H1 (cell line): Measurements from ENCODE around the gene TPD52L3. TPM values are rescaled to one million over a fixed set of nuclear protein-coding genes. Genes with fewer than 3 reads are reported as not detected.

Source experiments
- CTCF ChIA-PET: fragments of 300-600 bp; sonication (Branson Sonifier 250); formaldehyde crosslinking; loops from one replicate; lab custom pipeline; 2021; ENCODE audit not compliant: partially characterized antibody; lab: Charles Lee
- POLR2A ChIA-PET: fragments of 300-600 bp; sonication (Branson Sonifier 250); formaldehyde crosslinking; loops from one replicate; lab custom pipeline; 2021; ENCODE audit warnings: inconsistent platforms; ENCODE audit not compliant: partially characterized antibody; lab: Charles Lee
- DNase-seq, 2 experiments: peaks; one replicate each; pipeline versions ENCODE4 v3.0.0 to v3.0.0-alpha.2; 2010 to 2022; ENCODE audit warnings: low spot score in 2 of 2, low read depth in 1 of 2, mixed read lengths in 1 of 2
- FAIRE-seq: peaks from 2 replicates; lab custom pipeline; 2011; peaks lifted over from hg19 to GRCh38; lab: Jason Lieb, UNC
- H2AFZ ChIP-seq: 2 replicates; pipeline ENCODE4 v1.8.1; 2012; ENCODE audit warnings: low read length, inconsistent platforms
- H2AK5ac ChIP-seq: 2 replicates; pipeline ENCODE4 v1.6.1; 2013; ENCODE audit warnings: low read depth, low read length
- H2BK120ac ChIP-seq: replicated peaks from 2 replicates; pipeline ENCODE3; 2013; ENCODE audit warnings: low read depth, low read length, inconsistent platforms
- H2BK12ac ChIP-seq: 2 replicates; pipeline ENCODE4 v1.6.1; 2013; ENCODE audit warnings: low read depth, low read length
- H2BK15ac ChIP-seq: 2 replicates; pipeline ENCODE4 v1.6.1; 2013; ENCODE audit warnings: low read length
- H2BK20ac ChIP-seq: 2 replicates; pipeline ENCODE4 v1.6.1; 2013; ENCODE audit warnings: low read length
- H2BK5ac ChIP-seq: 2 replicates; pipeline ENCODE4 v1.6.1; 2013; ENCODE audit warnings: low read depth, low read length
- H3K14ac ChIP-seq: 2 replicates; pipeline ENCODE4 v1.6.1; 2013; ENCODE audit warnings: inconsistent platforms; ENCODE audit not compliant: insufficient read length
- H3K18ac ChIP-seq: 2 replicates; pipeline ENCODE4 v1.6.1; 2013; ENCODE audit warnings: low read length; ENCODE audit errors: extremely low read depth
- H3K23ac ChIP-seq: 2 replicates; pipeline ENCODE4 v1.6.1; 2013; ENCODE audit warnings: inconsistent platforms; ENCODE audit not compliant: insufficient read length
- H3K23me2 ChIP-seq: 2 replicates; pipeline ENCODE4 v1.6.1; 2013; ENCODE audit warnings: low read depth, low read length
- H3K27ac ChIP-seq: 2 replicates; pipeline ENCODE4 v1.6.1; 2011; ENCODE audit warnings: low read depth, low read length, inconsistent platforms
- H3K27me3 ChIP-seq, 4 experiments: replicated peaks in 1 of 4; 1 replicate in 1 of 4; 2 replicates in 3 of 4; pipeline versions ENCODE4 v1.6.1 to v1.8.1; 2011 to 2013; ENCODE audit warnings: low read length in 3 of 4, mild to moderate bottlenecking in 3 of 4, inconsistent platforms in 2 of 4, mixed read lengths in 2 of 4, moderate library complexity in 1 of 4; ENCODE audit not compliant: control insufficient read depth in 3 of 4, insufficient read depth in 3 of 4; ENCODE audit errors: extremely low read depth in 1 of 4
- H3K36me3 ChIP-seq, 4 experiments: 2 replicates each; pipeline versions ENCODE4 v1.6.1 to v1.8.1; 2011 to 2013; ENCODE audit warnings: mild to moderate bottlenecking in 4 of 4, low read length in 3 of 4, moderate library complexity in 2 of 4, control low read depth in 1 of 4, inconsistent platforms in 1 of 4; ENCODE audit not compliant: insufficient read depth in 4 of 4, control insufficient read depth in 2 of 4
- H3K4ac ChIP-seq: replicated peaks from 2 replicates; pipeline ENCODE3; 2013; ENCODE audit warnings: low read length, low read depth, mixed read lengths, inconsistent platforms; ENCODE audit not compliant: insufficient read length
- H3K4me1 ChIP-seq, 4 experiments: replicated peaks in 1 of 4; 1 replicate in 1 of 4; 2 replicates in 3 of 4; pipeline versions ENCODE4 v1.6.1 to v1.8.1; 2011 to 2013; ENCODE audit warnings: low read length in 3 of 4, inconsistent platforms in 2 of 4, mixed read lengths in 1 of 4; ENCODE audit not compliant: insufficient read depth in 4 of 4, control insufficient read depth in 3 of 4
- H3K4me2 ChIP-seq, 2 experiments: 2 replicates each; pipeline versions ENCODE4 v1.6.1 to v1.8.1; 2011 to 2013; ENCODE audit warnings: low read depth in 2 of 2, low read length in 2 of 2, control low read depth in 1 of 2, inconsistent platforms in 1 of 2, mild to moderate bottlenecking in 1 of 2; ENCODE audit not compliant: insufficient read depth in 1 of 2
- H3K4me3 ChIP-seq, 4 experiments: fragments of 200-600, 300-600 bp in 1 of 4; sonication (generic), shearing (Covaris generic), sonication (Bioruptor Twin) in 1 of 4; 2 replicates each; pipeline versions ENCODE4 v1.5.1 to v1.8.1; 2011 to 2016; ENCODE audit warnings: low read length in 4 of 4, low read depth in 3 of 4, control low read depth in 2 of 4, inconsistent platforms in 2 of 4, mild to moderate bottlenecking in 2 of 4, mixed read lengths in 1 of 4, moderate library complexity in 1 of 4; ENCODE audit not compliant: insufficient read depth in 2 of 4; ENCODE audit errors: extremely low read depth in 1 of 4
- H3K56ac ChIP-seq: replicated peaks from 2 replicates; pipeline ENCODE3; 2013; ENCODE audit warnings: low read depth, mild to moderate bottlenecking, mixed read lengths, low read length, inconsistent platforms; ENCODE audit not compliant: insufficient read length
- H3K79me1 ChIP-seq: 2 replicates; pipeline ENCODE4 v1.6.1; 2013; ENCODE audit warnings: low read depth, low read length, control low read depth
- H3K79me2 ChIP-seq, 2 experiments: 2 replicates each; pipeline versions ENCODE4 v1.6.1 to v1.8.1; 2012 to 2013; ENCODE audit warnings: low read length in 2 of 2, mild to moderate bottlenecking in 2 of 2, inconsistent platforms in 1 of 2; ENCODE audit not compliant: insufficient read depth in 2 of 2, control insufficient read depth in 1 of 2
- H3K9ac ChIP-seq, 4 experiments: replicated peaks in 1 of 4; 1 replicate in 1 of 4; 2 replicates in 3 of 4; pipeline versions ENCODE4 v1.6.1 to v1.8.1; 2011 to 2013; ENCODE audit warnings: low read depth in 3 of 4, low read length in 3 of 4, control low read depth in 2 of 4, mild to moderate bottlenecking in 2 of 4, moderate library complexity in 2 of 4, inconsistent platforms in 1 of 4; ENCODE audit errors: extremely low read depth in 1 of 4
- H3K9me3 ChIP-seq, 2 experiments: 2 replicates each; pipeline versions ENCODE4 v1.6.1 to v1.8.1; 2012 to 2013; ENCODE audit warnings: mild to moderate bottlenecking in 2 of 2, moderate library complexity in 2 of 2, control low read depth in 1 of 2, inconsistent platforms in 1 of 2, low read depth in 1 of 2, low read length in 1 of 2, mixed read lengths in 1 of 2; ENCODE audit not compliant: insufficient read depth in 2 of 2
- H4K20me1 ChIP-seq, 2 experiments: replicated peaks in 1 of 2; 2 replicates each; pipeline versions ENCODE3 to v1.8.1; 2011 to 2013; ENCODE audit warnings: inconsistent platforms in 2 of 2, low read length in 2 of 2, mild to moderate bottlenecking in 1 of 2; ENCODE audit not compliant: insufficient read depth in 2 of 2, control insufficient read depth in 1 of 2
- H4K5ac ChIP-seq: 2 replicates; pipeline ENCODE4 v1.6.1; 2013; ENCODE audit warnings: low read length, low read depth, mixed read lengths, inconsistent platforms; ENCODE audit not compliant: insufficient read length
- H4K8ac ChIP-seq: 2 replicates; pipeline ENCODE4 v1.8.0; 2013; ENCODE audit warnings: mild to moderate bottlenecking, moderate library complexity, low read length, inconsistent platforms; ENCODE audit not compliant: insufficient read depth; ENCODE audit errors: extremely low read depth
- H4K91ac ChIP-seq: replicated peaks from 2 replicates; pipeline ENCODE3; 2013; ENCODE audit warnings: low read length, mixed read lengths, inconsistent platforms; ENCODE audit not compliant: insufficient read length
- ATF2 ChIP-seq: IDR thresholded peaks from 2 replicates; pipeline ENCODE4 v1.6.1; 2012; ENCODE audit warnings: low read length, inconsistent platforms
- BCL11A ChIP-seq, 2 experiments: IDR thresholded peaks; one replicate each; pipeline ENCODE4 v1.6.1; 2011; ENCODE audit warnings: low read depth in 2 of 2, low read length in 2 of 2, mild to moderate bottlenecking in 2 of 2
- BRCA1 ChIP-seq: IDR thresholded peaks from 2 replicates; pipeline ENCODE4 v1.6.1; 2012; ENCODE audit warnings: low read depth, low read length, improper control_type of control experiment
- CBX8 ChIP-seq: fragments of 300-800, 300-1000 bp; sonication (generic); IDR thresholded peaks from 2 replicates; pipeline ENCODE4 v1.7.1; 2016; ENCODE audit warnings: low read depth, low read length, borderline replicate concordance
- E2F6 ChIP-seq: IDR thresholded peaks from 2 replicates; pipeline ENCODE4 v1.6.1; 2012; ENCODE audit warnings: inconsistent platforms
- JUND ChIP-seq: IDR thresholded peaks from 2 replicates; pipeline ENCODE4 v1.6.1; 2011; ENCODE audit warnings: mild to moderate bottlenecking, improper control_type of control experiment, low read length
- SP4 ChIP-seq: IDR thresholded peaks from 2 replicates; pipeline ENCODE4 v1.6.1; 2012; ENCODE audit warnings: low read length, inconsistent platforms
- SRF ChIP-seq: IDR thresholded peaks from 2 replicates; pipeline ENCODE4 v1.6.1; 2011; ENCODE audit warnings: mild to moderate bottlenecking, low read depth, low read length, moderate library complexity
- TAF1 ChIP-seq: IDR thresholded peaks from 2 replicates; pipeline ENCODE4 v1.6.1; 2011; ENCODE audit warnings: mild to moderate bottlenecking, low read depth, low read length
- WGBS, 2 experiments: shearing (Covaris generic) in 1 of 2; methylation state at CpG; one replicate each; pipeline versions ENCODE4 v1.1.6 to v1.1.7; 2013 to 2015; ENCODE audit warnings: low lambda C conversion rate in 2 of 2, mixed read lengths in 2 of 2, inconsistent platforms in 1 of 2, low coverage in 1 of 2, missing lambda C conversion rate in 1 of 2; ENCODE audit not compliant: insufficient replicate concordance in 2 of 2, insufficient coverage in 1 of 2, insufficient read length in 1 of 2; ENCODE audit errors: extremely low coverage in 1 of 2, missing lambda C conversion rate in 1 of 2; 5-methylcytosine and 5-hydroxymethylcytosine counted together
- polyA plus RNA-seq, 7 experiments: library from polyadenylated mRNA; depleted of rRNA in 3 of 7; stranded (reverse) in 5 of 7; unstranded in 2 of 7; fragments of >200 nt in 5 of 7; fragments of 200-250 nt in 2 of 7; gene quantifications; 1 replicate in 5 of 7; 2 replicates in 1 of 7; 4 replicates in 1 of 7; pipeline versions ENCODE4 v1.2.1 to v1.2.3, GENCODE V29; 2011 to 2013; ENCODE audit warnings: missing spikeins in 2 of 7, mixed read lengths in 2 of 7
- total RNA-seq: library from RNA; stranded (reverse); fragmentation: NEBNext Ultra II Directional; extraction: Animal tissue kit (Norgen Biotek cat#: 25700); gene quantifications from 2 replicates; pipeline ENCODE4 v1.2.1, GENCODE V29; 2021

TPD52L3 gene
- total and polyA plus RNA-seq, 2 of the 8 experiments (the other 6 are each of a cell fraction or from before 2014, with no cell fraction given): not detected

GRCh38 chr9:6330958-6331634 lies 2.9 kb downstream of the TPD52L3 start:
- FAIRE-seq: no peak
- no peaks in the 10 kb centered on the region for H3K36me3 ChIP-seq
- no peak overlapping the region for H2AK5ac ChIP-seq
- no peak overlapping the region for H3K4me2 ChIP-seq
- TF ChIP-seq SRF (no peak), ATF2 (no peak), SP4 (no peak), JUND (no peak), E2F6 (no peak), CBX8 (no peak), TAF1 (no peak), BCL11A (IDR thresholded peaks at IDR 0.05; ENCODE audit: low read depth in 2 of 2, low read length in 2 of 2) (no peak), BRCA1 (no peak)
- H2BK15ac ChIP-seq: no peak overlapping the region
- no peak overlapping the region for H3K9ac ChIP-seq
- H3K18ac ChIP-seq: no peak overlapping the region
- H3K4me1 ChIP-seq: no peaks in the 10 kb centered on the region
- no peak overlapping the region for H3K14ac ChIP-seq
- no peaks in the 10 kb centered on the region for H3K79me1 ChIP-seq
- 93 to 100% methylated on average over 1 to 4 of the region's 4 CpGs for WGBS, 2 experiments
- no peak overlapping the region for H4K91ac ChIP-seq
- no peaks in the 10 kb centered on the region for H4K20me1 ChIP-seq
- H4K8ac ChIP-seq: no peak overlapping the region
- H3K27me3 ChIP-seq: no peaks in the 10 kb centered on the region
- ChIA-PET CTCF (interaction anchor here (1.4 kb wide), 1 partner anchor 134 kb away, joined by 4 read pairs; no protein-coding TSS in a partner anchor), POLR2A (no interaction called here)
- H3K4ac ChIP-seq: no peak overlapping the region
- no peak for DNase-seq
- H3K23ac ChIP-seq: no peak overlapping the region
- H3K9me3 ChIP-seq: peaks cover 9 to 12% of the 10 kb centered on the region in 2 experiments
- H4K5ac ChIP-seq: no peak overlapping the region
- no peak overlapping the region for H2BK120ac ChIP-seq
- no peak overlapping the region for H2BK12ac ChIP-seq
- no peak overlapping the region for H2BK5ac ChIP-seq
- no peaks in the 10 kb centered on the region for H3K23me2 ChIP-seq
- H2AFZ ChIP-seq: no peak overlapping the region
- H2BK20ac ChIP-seq: no peak overlapping the region
- H3K56ac ChIP-seq: no peak overlapping the region
- H3K79me2 ChIP-seq: no peaks in the 10 kb centered on the region
- H3K27ac ChIP-seq: no peak overlapping the region
- no peak overlapping the region for H3K4me3 ChIP-seq
